ENCODE measurements around the gene TSHZ2. TPM values are rescaled to one million over a fixed set of nuclear protein-coding genes. Genes with fewer than 3 reads are reported as not detected.

TSHZ2 gene
- total and polyA plus RNA-seq, 5 donors from 2014 or later: 1.00 to 41.7 (median 2.1) TPM

GRCh38 chr20:53342429-53342828, 370.3 kb downstream of the TSHZ2 start:
- no peaks in the 10 kb centered on the region for H3K27me3 ChIP-seq (ENCODE audit: control insufficient read depth, insufficient read depth, low read length)
- Mint-ChIP-seq H3K9me3 (peaks cover 0 to 1% (median 0%) of the 10 kb centered on the region in 7 donors), H3K4me3 (no peak overlapping the region), H3K27me3 (peaks cover 4% of the 10 kb centered on the region), H3K27ac (no peak overlapping the region), H3K4me1 (no peaks in the 10 kb centered on the region), H3K36me3 (no peaks in the 10 kb centered on the region)
- no peaks in the 10 kb centered on the region for H3K4me1 ChIP-seq (ENCODE audit: control insufficient read depth, insufficient read depth, low read length, poor library complexity, severe bottlenecking)
- no peaks in the 10 kb centered on the region for H3K9me3 ChIP-seq (ENCODE audit: control insufficient read depth in 2 of 2, low read length in 2 of 2)
- ATAC-seq (ENCODE audit: low read depth in 2 of 2) (no peak), DNase-seq (no peak)
- no peak overlapping the region for H3K27ac ChIP-seq (ENCODE audit: insufficient read depth, low read length, poor library complexity, severe bottlenecking)
- no peak overlapping the region for H3K4me3 ChIP-seq (ENCODE audit: low read depth, low read length)
- no peaks in the 10 kb centered on the region for H3K36me3 ChIP-seq (ENCODE audit: control insufficient read depth, insufficient read depth, low read length)

GRCh38 chr20:53343448-53343847, 371.3 kb downstream of the TSHZ2 start:
- H3K4me1 ChIP-seq (ENCODE audit: control insufficient read depth, insufficient read depth, low read length, poor library complexity, severe bottlenecking): no peaks in the 10 kb centered on the region
- H3K36me3 ChIP-seq (ENCODE audit: control insufficient read depth, insufficient read depth, low read length): no peaks in the 10 kb centered on the region
- peaks cover 0 to 1% (median 0%) of the 10 kb centered on the region in 7 donors for H3K9me3 Mint-ChIP-seq
- H3K27ac ChIP-seq (ENCODE audit: insufficient read depth, low read length, poor library complexity, severe bottlenecking): no peak overlapping the region
- no peak overlapping the region for H3K4me3 Mint-ChIP-seq
- no peak overlapping the region for H3K27ac Mint-ChIP-seq
- no peak overlapping the region for H3K4me3 ChIP-seq (ENCODE audit: low read depth, low read length)
- peaks cover 4% of the 10 kb centered on the region for H3K27me3 Mint-ChIP-seq
- no peak for DNase-seq
- H3K36me3 Mint-ChIP-seq: no peaks in the 10 kb centered on the region
- no peaks in the 10 kb centered on the region for H3K4me1 Mint-ChIP-seq
- H3K27me3 ChIP-seq (ENCODE audit: control insufficient read depth, insufficient read depth, low read length): no peaks in the 10 kb centered on the region
- H3K9me3 ChIP-seq (ENCODE audit: control insufficient read depth in 2 of 2, low read length in 2 of 2): no peaks in the 10 kb centered on the region
- ATAC-seq (ENCODE audit: low read depth in 2 of 2): no peak

- Mint-ChIP-seq H3K9me3 (peaks cover 0 to 6% (median 0%) of the 10 kb centered on the region in 7 donors), H3K27ac (no peak overlapping the region), H3K27me3 (peaks cover 4% of the 10 kb centered on the region), H3K4me3 (peak overlapping the region in 1 of 4 donors; percentile 12), H3K4me1 (no peaks in the 10 kb centered on the region), H3K36me3 (no peaks in the 10 kb centered on the region)
- DNase-seq: no peak
- no peaks in the 10 kb centered on the region for H3K9me3 ChIP-seq (ENCODE audit: control insufficient read depth in 2 of 2, low read length in 2 of 2)
- H3K27me3 ChIP-seq (ENCODE audit: control insufficient read depth, insufficient read depth, low read length): no peaks in the 10 kb centered on the region
- H3K4me3 ChIP-seq (ENCODE audit: low read depth, low read length): no peak overlapping the region
- H3K27ac ChIP-seq (ENCODE audit: insufficient read depth, low read length, poor library complexity, severe bottlenecking): no peak overlapping the region
- H3K36me3 ChIP-seq (ENCODE audit: control insufficient read depth, insufficient read depth, low read length): no peaks in the 10 kb centered on the region
- ATAC-seq (ENCODE audit: low read depth in 2 of 2): no peak
- H3K4me1 ChIP-seq (ENCODE audit: control insufficient read depth, insufficient read depth, low read length, poor library complexity, severe bottlenecking): no peaks in the 10 kb centered on the region
These were observed 372.7 kb downstream of the TSHZ2 start for GRCh38 chr20:53344891-53345290.

GRCh38 chr20:53345536-53346334, 373.6 kb downstream of the TSHZ2 start:
- peaks cover 4% of the 10 kb centered on the region for H3K27me3 Mint-ChIP-seq
- no peaks in the 10 kb centered on the region for H3K36me3 ChIP-seq (ENCODE audit: control insufficient read depth, insufficient read depth, low read length)
- H3K4me1 ChIP-seq (ENCODE audit: control insufficient read depth, insufficient read depth, low read length, poor library complexity, severe bottlenecking): no peaks in the 10 kb centered on the region
- H3K9me3 Mint-ChIP-seq: peaks cover 0 to 6% (median 0%) of the 10 kb centered on the region in 7 donors
- no peaks in the 10 kb centered on the region for H3K36me3 Mint-ChIP-seq
- no peaks in the 10 kb centered on the region for H3K27me3 ChIP-seq (ENCODE audit: control insufficient read depth, insufficient read depth, low read length)
- H3K4me3 ChIP-seq (ENCODE audit: low read depth, low read length): no peak overlapping the region
- H3K27ac ChIP-seq (ENCODE audit: insufficient read depth, low read length, poor library complexity, severe bottlenecking): no peak overlapping the region
- no peak for ATAC-seq (ENCODE audit: low read depth in 2 of 2)
- H3K27ac Mint-ChIP-seq: no peak overlapping the region
- H3K9me3 ChIP-seq (ENCODE audit: control insufficient read depth in 2 of 2, low read length in 2 of 2): peaks cover 0 to 1% of the 10 kb centered on the region in 2 experiments
- H3K4me1 Mint-ChIP-seq: no peaks in the 10 kb centered on the region
- DNase-seq: no peak
- H3K4me3 Mint-ChIP-seq: no peak overlapping the region

GRCh38 chr20:53346335-53346648, 374.1 kb downstream of the TSHZ2 start:
- Histone ChIP-seq H3K4me1 (ENCODE audit: control insufficient read depth, insufficient read depth, low read length, poor library complexity, severe bottlenecking) (no peaks in the 10 kb centered on the region), H3K36me3 (ENCODE audit: control insufficient read depth, insufficient read depth, low read length) (no peaks in the 10 kb centered on the region), H3K9me3 (ENCODE audit: control insufficient read depth in 2 of 2, low read length in 2 of 2) (peaks cover 0 to 1% of the 10 kb centered on the region in 2 experiments), H3K27ac (ENCODE audit: insufficient read depth, low read length, poor library complexity, severe bottlenecking) (no peak overlapping the region), H3K27me3 (ENCODE audit: control insufficient read depth, insufficient read depth, low read length) (no peaks in the 10 kb centered on the region), H3K4me3 (ENCODE audit: low read depth, low read length) (no peak overlapping the region)
- DNase-seq (no peak), ATAC-seq (ENCODE audit: low read depth in 2 of 2) (no peak)
- peaks cover 0 to 6% (median 0%) of the 10 kb centered on the region in 7 donors for H3K9me3 Mint-ChIP-seq
- H3K27ac Mint-ChIP-seq: no peak overlapping the region
- H3K4me1 Mint-ChIP-seq: no peaks in the 10 kb centered on the region
- H3K36me3 Mint-ChIP-seq: no peaks in the 10 kb centered on the region
- no peak overlapping the region for H3K4me3 Mint-ChIP-seq
- H3K27me3 Mint-ChIP-seq: peaks cover 4% of the 10 kb centered on the region

GRCh38 chr20:53349730-53350129, 377.6 kb downstream of the TSHZ2 start:
- peaks cover 0 to 1% of the 10 kb centered on the region in 2 experiments for H3K9me3 ChIP-seq (ENCODE audit: control insufficient read depth in 2 of 2, low read length in 2 of 2)
- no peak overlapping the region for H3K27ac ChIP-seq (ENCODE audit: insufficient read depth, low read length, poor library complexity, severe bottlenecking)
- Mint-ChIP-seq H3K27ac (no peak overlapping the region), H3K9me3 (peaks cover 0 to 11% (median 3%) of the 10 kb centered on the region in 7 donors), H3K4me1 (no peaks in the 10 kb centered on the region), H3K36me3 (no peaks in the 10 kb centered on the region), H3K4me3 (no peak overlapping the region), H3K27me3 (peaks cover 4% of the 10 kb centered on the region)
- DNase-seq (no peak), ATAC-seq (ENCODE audit: low read depth in 2 of 2) (no peak)
- H3K4me3 ChIP-seq (ENCODE audit: low read depth, low read length): no peak overlapping the region
- no peaks in the 10 kb centered on the region for H3K4me1 ChIP-seq (ENCODE audit: control insufficient read depth, insufficient read depth, low read length, poor library complexity, severe bottlenecking)
- no peaks in the 10 kb centered on the region for H3K27me3 ChIP-seq (ENCODE audit: control insufficient read depth, insufficient read depth, low read length)
- H3K36me3 ChIP-seq (ENCODE audit: control insufficient read depth, insufficient read depth, low read length): no peaks in the 10 kb centered on the region

GRCh38 chr20:53352727-53353440, 380.7 kb downstream of the TSHZ2 start:
- Mint-ChIP-seq H3K27me3 (no peaks in the 10 kb centered on the region), H3K9me3 (peaks cover 5 to 20% (median 10%) of the 10 kb centered on the region in 7 donors), H3K36me3 (peaks cover 5% of the 10 kb centered on the region), H3K4me3 (no peak overlapping the region), H3K4me1 (no peaks in the 10 kb centered on the region), H3K27ac (no peak overlapping the region)
- peaks cover 8 to 14% of the 10 kb centered on the region in 2 experiments for H3K9me3 ChIP-seq (ENCODE audit: control insufficient read depth in 2 of 2, low read length in 2 of 2)
- DNase-seq: no peak
- no peaks in the 10 kb centered on the region for H3K36me3 ChIP-seq (ENCODE audit: control insufficient read depth, insufficient read depth, low read length)
- H3K4me3 ChIP-seq (ENCODE audit: low read depth, low read length): no peak overlapping the region
- ATAC-seq (ENCODE audit: low read depth in 2 of 2): no peak
- no peaks in the 10 kb centered on the region for H3K27me3 ChIP-seq (ENCODE audit: control insufficient read depth, insufficient read depth, low read length)
- H3K4me1 ChIP-seq (ENCODE audit: control insufficient read depth, insufficient read depth, low read length, poor library complexity, severe bottlenecking): no peaks in the 10 kb centered on the region
- H3K27ac ChIP-seq (ENCODE audit: insufficient read depth, low read length, poor library complexity, severe bottlenecking): no peak overlapping the region
